GM21526 (cell line): ENCODE data around the gene LRRC34.

Experiments used
- ATAC-seq: cut with Tn5 transposase; IDR thresholded peaks from one replicate; pipeline ENCODE4 v1.9.1; 2021; ENCODE audit warnings: moderate library complexity; ENCODE audit not compliant: unreplicated experiment, low FRiP score

The LRRC34 gene

GRCh38 chr3:169769287-169770181, 43.2 kb downstream of the LRRC34 start, which contains the start of gene ACTRT3:
TSS of gene ACTRT3 (minus strand) at chr3:169769561. CDS start at chr3:169769520, 41 bp downstream.
- peak; percentile 24 for ATAC-seq

GRCh38 chr3:169764882-169765612, 47.7 kb downstream of the LRRC34 start, which contains the start of gene TERC:
TSS of gene TERC (minus strand) at chr3:169765060.
- peak; percentile 73 for ATAC-seq

GRCh38 chr3:169764312-169764881, 48.3 kb downstream of the LRRC34 start:
- peak; percentile 42 for ATAC-seq

GRCh38 chr3:169760479-169760878, 52.2 kb downstream of the LRRC34 start:
- ATAC-seq, result no peak

- peak; percentile 38 for ATAC-seq
Observed at GRCh38 chr3:169759256-169759655, 53.4 kb downstream of the LRRC34 start.

GRCh38 chr3:169758359-169758994, 54.2 kb downstream of the LRRC34 start:
- ATAC-seq, result no peak

- ATAC-seq, result no peak
Observed at GRCh38 chr3:169755488-169755887, 57.2 kb downstream of the LRRC34 start.

- ATAC-seq, result no peak
Observed at GRCh38 chr3:169754711-169755110, 58.0 kb downstream of the LRRC34 start.

GRCh38 chr3:169751875-169752274, 60.8 kb downstream of the LRRC34 start:
- ATAC-seq, result no peak

GRCh38 chr3:169750665-169751064, 62.0 kb downstream of the LRRC34 start:
- ATAC-seq, result no peak

GRCh38 chr3:169748670-169749069, 64.0 kb downstream of the LRRC34 start:
- ATAC-seq, result no peak

- ATAC-seq, result no peak
Observed at GRCh38 chr3:169746924-169747323, 65.8 kb downstream of the LRRC34 start.

GRCh38 chr3:169744366-169745054, 68.2 kb downstream of the LRRC34 start:
- ATAC-seq, result no peak
